Tibial nerve (tissue), 4 donors: ENCODE results near the gene SAMD13.

Experiments
- CTCF ChIP-seq, 5 experiments: fragments of 200-600 bp in 3 of 5; fragments of 450-650 bp in 2 of 5; sonication (generic) in 3 of 5; IDR thresholded peaks; one replicate each; pipeline ENCODE4 v1.5.1; 2016 to 2019; ENCODE audit warnings: antibody characterized with exemption in 5 of 5, mild to moderate bottlenecking in 3 of 5, moderate library complexity in 2 of 5
- EP300 ChIP-seq, 2 donors: sonication (generic); formaldehyde crosslinking; IDR thresholded peaks; one replicate each; pipeline ENCODE4 v1.6.1; 2017; ENCODE audit warnings: antibody characterized with exemption in 2 of 2, mild to moderate bottlenecking in 1 of 2

- TF ChIP-seq CTCF (IDR thresholded peaks at IDR 0.05): no peak
- no peak for TF ChIP-seq EP300 (IDR thresholded peaks at IDR 0.05)
Observed at GRCh38 chr1:84271441-84272151, 29.9 kb upstream of the SAMD13 start.
